Adrenal gland (tissue), 12 donors: Measurements from ENCODE around the gene CTPS2. TPM values are rescaled to one million over a fixed set of nuclear protein-coding genes. Genes with fewer than 3 reads are reported as not detected.

Experiments
- DNase-seq, 7 donors: peaks; one replicate each; pipeline ENCODE4 v3.0.0-alpha.2; 2019 to 2020
- H3K27ac ChIP-seq, 5 donors: fragments of 200-600 bp; sonication (generic) in 4 of 5; 1 replicate in 3 of 5; 2 replicates in 2 of 5; pipeline versions ENCODE4 v1.5.1 to v1.8.0; 2016 to 2020; ENCODE audit warnings: mild to moderate bottlenecking in 1 of 5
- H3K27me3 ChIP-seq: fragments of 200-600 bp; 2 replicates; pipeline ENCODE4 v1.8.0; 2021
- H3K36me3 ChIP-seq, 2 donors: fragments of 200-600 bp; replicated peaks in 1 of 2; 1 replicate in 1 of 2; 2 replicates in 1 of 2; pipeline versions ENCODE4 v1.5.1 to v1.8.0; 2018 to 2022
- H3K4me1 ChIP-seq, 2 donors: fragments of 200-600 bp; replicated peaks in 1 of 2; 1 replicate in 1 of 2; 2 replicates in 1 of 2; pipeline versions ENCODE4 v1.5.1 to v1.8.0; 2018 to 2021
- H3K4me3 ChIP-seq, 4 donors: fragments of 200-600 bp; sonication (generic) in 3 of 4; one replicate each; pipeline ENCODE4 v1.5.1; 2016 to 2018
- H3K9me3 ChIP-seq, 3 donors: fragments of 200-600 bp; sonication (generic) in 1 of 3; replicated peaks in 1 of 3; 1 replicate in 2 of 3; 2 replicates in 1 of 3; pipeline versions ENCODE4 v1.5.1 to v1.8.0; 2016 to 2021
- CTCF ChIP-seq, 6 experiments: fragments of 450-650 bp in 4 of 6; fragments of 200-600 bp in 2 of 6; sonication (generic) in 1 of 6; IDR thresholded peaks; 1 replicate in 5 of 6; 2 replicates in 1 of 6; pipeline versions ENCODE4 v1.5.1 to v1.8.0; 2016 to 2021; ENCODE audit warnings: antibody characterized with exemption in 6 of 6, mild to moderate bottlenecking in 2 of 6, moderate library complexity in 1 of 6
- POLR2A ChIP-seq, 2 donors: fragments of 450-650 bp; IDR thresholded peaks; one replicate each; pipeline ENCODE4 v1.6.1; 2017; ENCODE audit warnings: antibody characterized with exemption in 2 of 2, mild to moderate bottlenecking in 2 of 2, moderate library complexity in 1 of 2
- WGBS, 4 donors: extraction: QIAGEN DNeasy Blood & Tissue Kit in 2 of 4; methylation state at CpG; one replicate each; pipeline versions ENCODE4 v1.1.5 to v1.1.7; 2013 to 2017; 5-methylcytosine and 5-hydroxymethylcytosine counted together
- intact Hi-C, 2 donors: fragments of 100-400 bp; cut with DNase I; formaldehyde crosslinking; loops; one replicate each; pipeline versions ENCODE4 v1.14.1 to v1.15.0; 2022 to 2023
- polyA plus RNA-seq, 3 donors: library from polyadenylated mRNA; stranded (reverse); fragments of 200-250 nt in 2 of 3; fragments of 350-450 nt in 1 of 3; fragmentation: Illumina TruSeq in 1 of 3; extraction: RNeasy Lipid Tissue Mini Kit (QIAGEN cat#74804) in 1 of 3; gene quantifications; one replicate each; pipeline ENCODE4 v1.2.3, GENCODE V29; 2013 to 2014
- total RNA-seq, 9 donors: library from RNA; depleted of rRNA in 4 of 9; stranded (reverse); fragments of >200 nt in 4 of 9; fragments of 120-200 nt in 1 of 9; fragmentation: NEBNext Ultra II Directional in 1 of 9; extraction: Animal tissue kit (Norgen Biotek cat#: 25700) in 1 of 9; gene quantifications; one replicate each; pipeline versions ENCODE4 v1.1.0 to v1.2.4, GENCODE V29; 2013 to 2023
- donor health status: healthy with polysubstance abuse.
- donor health status: Bipolar disorder and iron deficiency.
- donor health status: DM: yes; HTN: yes; CAD: no.
- donor health status: DM: no; HTN: no; CAD: no.
- donor health status: DM: no; HTN: no; CAD: no.
- donor health status: DM: yes; HTN: yes; CAD: no.

Gene CTPS2
- total and polyA plus RNA-seq, 12 donors = 8.1 to 35.8 (median 18.6) TPM

GRCh38 chrX:16671005-16671404 lies 41.5 kb downstream of the CTPS2 start:
- Histone ChIP-seq H3K4me3 (no peak overlapping the region), H3K9me3 (no peaks in the 10 kb centered on the region), H3K27ac (no peak overlapping the region), H3K27me3 (peaks cover 6% of the 10 kb centered on the region), H3K4me1 (no peaks in the 10 kb centered on the region), H3K36me3 (no peaks in the 10 kb centered on the region)
- intact Hi-C loops = loop anchor here in 1 of 2 donors (10.0 kb wide), 1 partner anchor 226 kb away; no protein-coding TSS in a partner anchor
- peak in 3 of 7 donors; percentile 17 to 36 (median 36) for DNase-seq
- TF ChIP-seq CTCF (IDR thresholded peaks at IDR 0.05) (peak in 4 of 6 experiments; percentile 32 to 44 (median 40)), POLR2A (IDR thresholded peaks at IDR 0.05) (no peak)

GRCh38 chrX:16666541-16666940 lies 45.9 kb downstream of the CTPS2 start:
- H3K4me1 ChIP-seq = no peaks in the 10 kb centered on the region
- WGBS, 4 donors = 58 to 76% (median 59%) methylated on average over 4 of the region's 4 CpGs

GRCh38 chrX:16665089-16665488 lies 47.4 kb downstream of the CTPS2 start:
- WGBS, 4 donors = 68 to 73% (median 70%) methylated on average over 2 of the region's 2 CpGs
- Histone ChIP-seq H3K27ac (no peak overlapping the region), H3K4me1 (no peaks in the 10 kb centered on the region), H3K9me3 (no peaks in the 10 kb centered on the region), H3K27me3 (peaks cover 5% of the 10 kb centered on the region), H3K36me3 (no peaks in the 10 kb centered on the region), H3K4me3 (no peak overlapping the region)
- intact Hi-C loops = loop anchor here in 1 of 2 donors (10.0 kb wide), 1 partner anchor 230 kb away; no protein-coding TSS in a partner anchor
- no peak for DNase-seq
- no peak for TF ChIP-seq POLR2A (IDR thresholded peaks at IDR 0.05)
- no peak for TF ChIP-seq CTCF (IDR thresholded peaks at IDR 0.05)

More at GRCh38 chrX:16666541-16666940, 45.9 kb downstream of the CTPS2 start:
- peak in 5 of 7 donors; percentile 39 to 61 (median 47) for DNase-seq
- H3K9me3 ChIP-seq = no peaks in the 10 kb centered on the region
- TF ChIP-seq POLR2A (IDR thresholded peaks at IDR 0.05) = no peak
- TF ChIP-seq CTCF (IDR thresholded peaks at IDR 0.05) = no peak
- H3K4me3 ChIP-seq = no peak overlapping the region
- H3K27ac ChIP-seq = peak overlapping the region in 1 of 5 donors; percentile 40
- no peaks in the 10 kb centered on the region for H3K36me3 ChIP-seq
- intact Hi-C loops = loop anchor here in 1 of 2 donors (10.0 kb wide), 1 partner anchor 232 kb away; no protein-coding TSS in a partner anchor
- peaks cover 6% of the 10 kb centered on the region for H3K27me3 ChIP-seq

- Histone ChIP-seq H3K9me3 (no peaks in the 10 kb centered on the region), H3K4me1 (no peaks in the 10 kb centered on the region), H3K27ac (no peak overlapping the region), H3K36me3 (no peaks in the 10 kb centered on the region), H3K4me3 (no peak overlapping the region), H3K27me3 (no peaks in the 10 kb centered on the region)
- no peak for DNase-seq
- intact Hi-C loops = loop anchor here in 1 of 2 donors (10.0 kb wide), 1 partner anchor 230 kb away; no protein-coding TSS in a partner anchor
- 91 to 96% (median 96%) methylated on average over 2 of the region's 2 CpGs for WGBS, 4 donors
- no peak for TF ChIP-seq POLR2A (IDR thresholded peaks at IDR 0.05)
- no peak for TF ChIP-seq CTCF (IDR thresholded peaks at IDR 0.05)
Observed at GRCh38 chrX:16664626-16665025, 47.8 kb downstream of the CTPS2 start.
